Osteoblast (primary cell): ENCODE results near the gene CCDC83. TPM values are rescaled to one million over a fixed set of nuclear protein-coding genes. Genes with fewer than 3 reads are reported as not detected.
A peak's percentile ranks its signal among the peaks of the same experiment; 100 is the strongest.

Source experiments
- DNase-seq: peaks from one replicate; pipeline ENCODE4 v3.0.0; 2011; ENCODE audit warnings: low spot score, mixed read lengths; ENCODE audit not compliant: insufficient read length; ENCODE audit errors: missing footprints
- H2AFZ ChIP-seq: 2 replicates; pipeline ENCODE4 v1.6.0; 2011; ENCODE audit warnings: mild to moderate bottlenecking, low read length
- H3K27ac ChIP-seq: 2 replicates; pipeline ENCODE4 v1.5.1; 2011; ENCODE audit warnings: mild to moderate bottlenecking, low read depth, low read length, moderate library complexity
- H3K27me3 ChIP-seq: 2 replicates; pipeline ENCODE4 v1.6.0; 2012; ENCODE audit warnings: mild to moderate bottlenecking, control low read depth, inconsistent platforms, low read length, moderate library complexity; ENCODE audit not compliant: insufficient read depth
- H3K36me3 ChIP-seq: 2 replicates; pipeline ENCODE4 v1.5.1; 2011; ENCODE audit warnings: mild to moderate bottlenecking, low read length, control low read depth, moderate library complexity; ENCODE audit not compliant: insufficient read depth
- H3K4me1 ChIP-seq: 2 replicates; pipeline ENCODE4 v1.5.1; 2011; ENCODE audit warnings: mild to moderate bottlenecking, low read length, control low read depth, moderate library complexity; ENCODE audit not compliant: insufficient read depth
- H3K4me2 ChIP-seq: 2 replicates; pipeline ENCODE4 v1.6.0; 2011; ENCODE audit warnings: mild to moderate bottlenecking, low read length; ENCODE audit not compliant: insufficient read depth
- H3K4me3 ChIP-seq: fragments of 200-600 bp; sonication (generic); 3 replicates; pipeline ENCODE4 v1.5.1; 2012; ENCODE audit warnings: mild to moderate bottlenecking, low read length, inconsistent platforms; ENCODE audit not compliant: insufficient read depth
- H3K79me2 ChIP-seq: 2 replicates; pipeline ENCODE4 v1.6.0; 2012; ENCODE audit warnings: mild to moderate bottlenecking, low read length, control low read depth, inconsistent platforms; ENCODE audit not compliant: insufficient read depth
- H3K9me3 ChIP-seq: 2 replicates; pipeline ENCODE4 v1.5.1; 2011; ENCODE audit warnings: low read depth, low read length, control low read depth
- H4K20me1 ChIP-seq: 2 replicates; pipeline ENCODE4 v1.6.0; 2012; ENCODE audit warnings: mild to moderate bottlenecking, low read length, control low read depth; ENCODE audit not compliant: insufficient read depth
- total RNA-seq: library from RNA; depleted of rRNA; stranded (reverse); fragments of >200 nt; gene quantifications from 2 replicates; pipeline ENCODE4 v1.2.3, GENCODE V29; 2012
- TF ChIP-seq, protein P1 (sequence below): IDR thresholded peaks from 2 replicates; pipeline ENCODE4 v1.5.1; 2011; ENCODE audit warnings: mild to moderate bottlenecking, low read depth, low read length, moderate library complexity; ENCODE audit errors: extremely low read depth

The CCDC83 gene
- total RNA-seq, 1 donor = not detected

DNA sequence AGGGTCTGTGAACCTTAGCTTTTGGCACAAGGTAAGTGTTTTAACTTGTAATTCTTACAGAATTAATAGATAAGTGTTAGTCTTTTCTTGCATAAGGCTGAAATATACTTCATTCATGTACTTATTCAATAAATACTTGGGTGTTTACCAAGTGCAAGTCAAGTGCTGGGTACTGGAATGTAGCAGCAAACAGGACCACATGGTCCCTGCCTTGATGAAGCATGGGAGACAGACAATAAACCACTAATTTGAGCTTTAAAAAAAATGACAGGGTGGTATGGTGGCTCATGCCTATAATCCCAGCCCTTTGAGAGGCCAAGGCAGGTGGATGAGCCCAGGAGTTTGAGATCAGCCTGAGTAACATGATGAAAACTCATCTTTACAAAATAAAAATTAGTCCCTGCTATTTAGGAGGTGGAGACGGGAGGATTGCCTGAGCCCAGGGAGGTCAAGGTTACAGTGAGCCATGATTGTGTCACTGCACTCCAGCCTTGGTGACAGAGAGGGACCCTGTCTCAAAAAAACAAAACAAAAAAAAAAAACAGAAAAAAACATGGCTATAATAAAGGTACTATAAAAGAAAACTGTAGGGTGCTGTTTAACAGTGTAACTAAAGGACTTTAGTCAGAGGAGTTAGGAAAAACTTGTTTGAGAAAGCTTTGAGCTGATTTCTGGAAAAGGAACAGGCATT, 11.1 kb downstream of the CCDC83 start:
- no peaks in the 10 kb centered on the region for H3K36me3 ChIP-seq
- no peaks in the 10 kb centered on the region for H4K20me1 ChIP-seq
- H3K9me3 ChIP-seq = no peaks in the 10 kb centered on the region
- peak overlapping the region; percentile 9 for H2AFZ ChIP-seq
- no peak for DNase-seq
- H3K4me2 ChIP-seq = no peak overlapping the region
- H3K27me3 ChIP-seq = no peaks in the 10 kb centered on the region
- no peak overlapping the region for H3K4me3 ChIP-seq
- no peaks in the 10 kb centered on the region for H3K4me1 ChIP-seq
- H3K79me2 ChIP-seq = no peaks in the 10 kb centered on the region
- H3K27ac ChIP-seq = no peak overlapping the region
- TF ChIP-seq, protein P1, sequence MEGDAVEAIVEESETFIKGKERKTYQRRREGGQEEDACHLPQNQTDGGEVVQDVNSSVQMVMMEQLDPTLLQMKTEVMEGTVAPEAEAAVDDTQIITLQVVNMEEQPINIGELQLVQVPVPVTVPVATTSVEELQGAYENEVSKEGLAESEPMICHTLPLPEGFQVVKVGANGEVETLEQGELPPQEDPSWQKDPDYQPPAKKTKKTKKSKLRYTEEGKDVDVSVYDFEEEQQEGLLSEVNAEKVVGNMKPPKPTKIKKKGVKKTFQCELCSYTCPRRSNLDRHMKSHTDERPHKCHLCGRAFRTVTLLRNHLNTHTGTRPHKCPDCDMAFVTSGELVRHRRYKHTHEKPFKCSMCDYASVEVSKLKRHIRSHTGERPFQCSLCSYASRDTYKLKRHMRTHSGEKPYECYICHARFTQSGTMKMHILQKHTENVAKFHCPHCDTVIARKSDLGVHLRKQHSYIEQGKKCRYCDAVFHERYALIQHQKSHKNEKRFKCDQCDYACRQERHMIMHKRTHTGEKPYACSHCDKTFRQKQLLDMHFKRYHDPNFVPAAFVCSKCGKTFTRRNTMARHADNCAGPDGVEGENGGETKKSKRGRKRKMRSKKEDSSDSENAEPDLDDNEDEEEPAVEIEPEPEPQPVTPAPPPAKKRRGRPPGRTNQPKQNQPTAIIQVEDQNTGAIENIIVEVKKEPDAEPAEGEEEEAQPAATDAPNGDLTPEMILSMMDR = no peak

DNA sequence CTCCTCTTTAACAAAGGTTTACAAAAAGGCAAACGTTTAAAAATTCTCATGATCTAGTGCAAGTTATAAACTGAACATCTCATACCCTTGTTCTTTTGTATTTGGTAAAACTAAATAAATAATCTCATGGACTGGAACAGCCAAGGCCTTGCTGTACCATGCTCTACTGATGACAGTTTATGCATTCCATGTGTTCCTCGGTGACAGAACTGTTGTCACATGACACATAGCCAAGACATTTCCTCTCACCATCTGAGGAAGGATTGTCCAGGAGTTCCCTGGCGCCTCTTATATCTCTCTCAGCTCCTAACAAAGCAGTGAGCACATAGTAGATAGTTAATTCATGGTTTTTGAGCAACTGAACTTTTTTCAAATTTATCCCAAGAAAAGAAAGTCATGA, 12.6 kb downstream of the CCDC83 start:
- Histone ChIP-seq H2AFZ (no peak overlapping the region), H3K27ac (no peak overlapping the region)
- no peak for DNase-seq

DNA sequence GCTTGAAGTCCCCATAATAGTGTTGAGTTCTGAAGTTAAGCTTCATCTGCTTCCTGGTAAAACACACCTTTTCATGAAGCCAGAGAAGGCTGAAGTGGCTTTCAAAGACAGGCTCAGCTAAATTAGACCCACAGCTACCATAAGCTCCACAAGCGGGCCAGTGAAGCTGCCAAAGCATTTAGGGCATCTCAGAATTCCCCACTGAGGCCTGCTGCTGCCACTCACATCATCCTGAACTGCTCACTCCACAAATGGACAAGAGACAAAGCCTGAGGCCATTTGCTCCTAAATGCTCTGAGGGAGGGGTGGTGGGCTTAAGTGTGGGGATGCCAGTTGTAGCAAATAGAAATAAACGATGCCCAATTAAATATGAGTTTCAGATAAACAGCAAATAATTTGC, 14.6 kb downstream of the CCDC83 start:
- H3K79me2 ChIP-seq = no peaks in the 10 kb centered on the region
- H3K4me2 ChIP-seq = no peak overlapping the region
- H3K4me1 ChIP-seq = peaks cover 10% of the 10 kb centered on the region
- DNase-seq = no peak
- H4K20me1 ChIP-seq = no peaks in the 10 kb centered on the region
- no peak overlapping the region for H3K27ac ChIP-seq
- no peaks in the 10 kb centered on the region for H3K9me3 ChIP-seq
- TF ChIP-seq, protein P1 = no peak
- no peaks in the 10 kb centered on the region for H3K36me3 ChIP-seq
- H3K4me3 ChIP-seq = no peak overlapping the region
- no peak overlapping the region for H2AFZ ChIP-seq
- no peaks in the 10 kb centered on the region for H3K27me3 ChIP-seq

More for the DNA sequence above, 12.6 kb downstream of the CCDC83 start:
- no peak overlapping the region for H3K4me2 ChIP-seq
- no peaks in the 10 kb centered on the region for H3K4me1 ChIP-seq
- TF ChIP-seq, protein P1 = no peak
- H3K9me3 ChIP-seq = no peaks in the 10 kb centered on the region
- H3K27me3 ChIP-seq = no peaks in the 10 kb centered on the region
- H4K20me1 ChIP-seq = no peaks in the 10 kb centered on the region
- H3K36me3 ChIP-seq = no peaks in the 10 kb centered on the region
- H3K79me2 ChIP-seq = no peaks in the 10 kb centered on the region
- H3K4me3 ChIP-seq = no peak overlapping the region

DNA sequence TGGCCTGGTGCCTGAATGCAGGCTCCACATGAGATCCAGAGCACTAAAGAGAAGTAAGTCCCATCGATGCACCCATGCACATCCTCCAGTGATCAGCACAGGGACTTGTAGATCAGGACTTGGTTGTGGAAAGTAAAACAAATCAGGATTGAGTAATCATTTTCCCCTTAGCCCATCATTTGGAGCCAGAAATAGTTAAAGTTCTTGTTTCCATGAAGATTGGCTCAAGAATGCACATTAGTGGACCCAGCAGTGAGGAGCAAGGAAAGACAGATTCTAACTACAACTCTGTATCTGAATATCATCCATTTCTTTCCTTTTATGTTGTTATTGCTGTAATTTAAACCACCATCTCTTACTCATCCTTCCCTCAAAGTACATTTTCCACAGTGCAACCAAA, 19.1 kb downstream of the CCDC83 start:
- no peaks in the 10 kb centered on the region for H3K9me3 ChIP-seq
- no peak for DNase-seq
- TF ChIP-seq, protein P1 = no peak
- H3K4me1 ChIP-seq = peaks cover 21% of the 10 kb centered on the region
- no peaks in the 10 kb centered on the region for H4K20me1 ChIP-seq
- H3K36me3 ChIP-seq = no peaks in the 10 kb centered on the region
- no peaks in the 10 kb centered on the region for H3K79me2 ChIP-seq
- H2AFZ ChIP-seq = no peak overlapping the region
- no peaks in the 10 kb centered on the region for H3K27me3 ChIP-seq
- peak overlapping the region; percentile 12 for H3K4me2 ChIP-seq
- no peak overlapping the region for H3K27ac ChIP-seq
- no peak overlapping the region for H3K4me3 ChIP-seq
